Activated B cell treated with CpG ODN at 0.5 μM for 24 hours (primary cell): ENCODE measurements around the gene GUK1. TPM values are rescaled to one million over a fixed set of nuclear protein-coding genes. Genes with fewer than 3 reads are reported as not detected.

Source experiments
- ATAC-seq: fragments of 200-7000 bp; cut with Tn5 transposase; one replicate; pipeline ENCODE4 v1.10.0; 2021; ENCODE audit warnings: low read depth, mild to moderate bottlenecking, moderate library complexity
- CTCF ChIA-PET: fragments of 350-600 bp; sonication (Branson Sonifier 250); formaldehyde crosslinking; loops from one replicate; lab custom pipeline; 2021; ENCODE audit warnings: antibody characterized with exemption; lab: Charles Lee
- POLR2A ChIA-PET: fragments of 350-600 bp; sonication (Branson Sonifier 250); formaldehyde crosslinking; loops from one replicate; lab custom pipeline; 2021; ENCODE audit warnings: antibody characterized with exemption; lab: Charles Lee
- DNase-seq: peaks from one replicate; pipeline ENCODE4 v3.0.0; 2022
- H3K27ac Mint-ChIP-seq: one replicate; pipeline ENCODE4 v1.8.0; 2020; ENCODE audit warnings: mixed read lengths
- H3K27me3 Mint-ChIP-seq: one replicate; pipeline ENCODE4 v1.8.0; 2021; ENCODE audit warnings: mixed read lengths
- H3K36me3 Mint-ChIP-seq: one replicate; pipeline ENCODE4 v1.8.0; 2021; ENCODE audit warnings: low read depth, mixed read lengths
- H3K4me1 Mint-ChIP-seq: one replicate; pipeline ENCODE4 v1.8.0; 2021; ENCODE audit warnings: mixed read lengths
- H3K4me3 Mint-ChIP-seq: one replicate; pipeline ENCODE4 v1.8.0; 2020; ENCODE audit warnings: mild to moderate bottlenecking, mixed read lengths
- H3K9me3 Mint-ChIP-seq: one replicate; pipeline ENCODE4 v1.8.0; 2020; ENCODE audit warnings: mixed read lengths
- CTCF ChIP-seq: fragments of 200-600 bp; IDR thresholded peaks from one replicate; pipeline ENCODE4 v1.8.0; 2022; ENCODE audit warnings: antibody characterized with exemption, mild to moderate bottlenecking
- intact Hi-C: fragments of 100-400 bp; cut with micrococcal nuclease; formaldehyde crosslinking; loops from one replicate; pipeline ENCODE4 v1.15.1; 2024
- total RNA-seq: library from RNA; stranded (reverse); gene quantifications from 2 replicates; pipeline ENCODE4 v1.2.3, GENCODE V29; 2022

Gene GUK1
- total RNA-seq, 1 donor from 2014 or later: 104 TPM

GRCh38 chr1:228168563-228169270 lies 28.6 kb downstream of the GUK1 start:
- H3K9me3 Mint-ChIP-seq: no peaks in the 10 kb centered on the region
- ATAC-seq (no peak), DNase-seq (no peak)
- peak overlapping the region; percentile 27 for H3K27ac Mint-ChIP-seq
- H3K27me3 Mint-ChIP-seq: no peaks in the 10 kb centered on the region
- no peak overlapping the region for H3K4me3 Mint-ChIP-seq
- ChIA-PET CTCF (interaction anchor here (0.9 kb wide), 1 partner anchor 31 kb away, joined by 3 read pairs; no protein-coding TSS in a partner anchor), POLR2A (interaction anchor here (1.1 to 6.0 kb wide), 3 partner anchors 8 to 238 kb away, joined by 8 to 134 read pairs (median 11); partner anchors contain the start of genes GUK1 and TRIM11)
- peaks cover 11% of the 10 kb centered on the region for H3K36me3 Mint-ChIP-seq
- TF ChIP-seq CTCF: no peak
- peaks cover 32% of the 10 kb centered on the region for H3K4me1 Mint-ChIP-seq
- intact Hi-C loops: loop anchor here (5.0 kb wide), 2 partner anchors 1226 to 1761 kb away; partner anchors contain the start of genes COQ8A and PARP1

GRCh38 chr1:228169345-228169744 lies 29.3 kb downstream of the GUK1 start:
- H3K4me3 Mint-ChIP-seq: no peak overlapping the region
- peak overlapping the region; percentile 12 for H3K27ac Mint-ChIP-seq
- peaks cover 29% of the 10 kb centered on the region for H3K4me1 Mint-ChIP-seq
- POLR2A ChIA-PET: no interaction called here
- no peaks in the 10 kb centered on the region for H3K27me3 Mint-ChIP-seq
- no peaks in the 10 kb centered on the region for H3K9me3 Mint-ChIP-seq
- CTCF ChIA-PET: no interaction called here
- no peak for DNase-seq
- H3K36me3 Mint-ChIP-seq: peaks cover 11% of the 10 kb centered on the region
- TF ChIP-seq CTCF: no peak
- intact Hi-C loops: loop anchor here (5.0 kb wide), 2 partner anchors 1227 to 1762 kb away; partner anchors contain the start of genes COQ8A and PARP1
- ATAC-seq: no peak

- DNase-seq: no peak
- ChIA-PET POLR2A (interaction anchor here (0.6 kb wide), 1 partner anchor 10 kb away, joined by 5 read pairs; no protein-coding TSS in a partner anchor), CTCF (interaction anchor here (0.8 kb wide), 1 partner anchor 9 kb away, joined by 3 read pairs; no protein-coding TSS in a partner anchor)
- H3K4me3 Mint-ChIP-seq: no peak overlapping the region
- no peak overlapping the region for H3K27ac Mint-ChIP-seq
- peaks cover 17% of the 10 kb centered on the region for H3K4me1 Mint-ChIP-seq
- H3K27me3 Mint-ChIP-seq: no peaks in the 10 kb centered on the region
- no peak for TF ChIP-seq CTCF
- peaks cover 13% of the 10 kb centered on the region for H3K36me3 Mint-ChIP-seq
- intact Hi-C loops: no loop called here
- H3K9me3 Mint-ChIP-seq: no peaks in the 10 kb centered on the region
- no peak for ATAC-seq
These were observed 30.6 kb downstream of the GUK1 start for GRCh38 chr1:228170666-228171065.

- intact Hi-C loops: no loop called here
- Mint-ChIP-seq H3K27ac (no peak overlapping the region), H3K4me3 (no peak overlapping the region), H3K4me1 (peaks cover 17% of the 10 kb centered on the region), H3K36me3 (peaks cover 20% of the 10 kb centered on the region), H3K27me3 (no peaks in the 10 kb centered on the region), H3K9me3 (no peaks in the 10 kb centered on the region)
- ATAC-seq (no peak), DNase-seq (no peak)
- ChIA-PET POLR2A (interaction anchor here (0.6 kb wide), 1 partner anchor 9 kb away, joined by 5 read pairs; no protein-coding TSS in a partner anchor), CTCF (interaction anchor here (0.8 to 1.1 kb wide), 2 partner anchors 9 to 39 kb away, joined by 3 read pairs; no protein-coding TSS in a partner anchor)
- no peak for TF ChIP-seq CTCF
These were observed 31.3 kb downstream of the GUK1 start for GRCh38 chr1:228171221-228171891.
